Limb (tissue), 2 donors: ENCODE measurements around the gene VAT1.

ENCODE experiments used
- DNase-seq, 2 donors: peaks; one replicate each; pipeline ENCODE4 v3.0.0-alpha.2; 2016; ENCODE audit errors: extremely low spot score in 2 of 2

VAT1 gene

GRCh38 chr17:43027091-43028032, 5.2 kb upstream of the VAT1 start:
- no peak for DNase-seq

DNA sequence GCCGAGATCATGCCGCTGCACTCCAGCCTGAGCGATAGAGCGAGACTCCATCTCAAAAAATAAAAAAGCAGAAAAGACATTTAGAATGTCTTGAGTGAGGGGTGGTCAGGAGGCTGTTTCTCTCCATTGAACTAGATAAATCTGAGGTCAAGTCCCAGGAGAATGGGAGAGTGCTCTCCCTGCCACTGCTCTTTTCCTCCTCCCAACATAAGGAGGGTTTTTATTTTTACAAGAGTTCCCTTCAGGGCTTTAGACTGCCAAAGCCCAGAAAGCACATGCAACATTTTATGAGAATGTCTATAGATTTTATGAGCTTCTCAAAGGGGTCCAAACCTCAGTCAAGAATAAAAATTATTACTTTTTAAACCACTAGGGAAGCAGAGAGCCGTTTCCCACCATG, 4.4 kb upstream of the VAT1 start:
- no peak for DNase-seq

GRCh38 chr17:43025766-43026537, 3.8 kb upstream of the VAT1 start:
- DNase-seq: no peak

DNA sequence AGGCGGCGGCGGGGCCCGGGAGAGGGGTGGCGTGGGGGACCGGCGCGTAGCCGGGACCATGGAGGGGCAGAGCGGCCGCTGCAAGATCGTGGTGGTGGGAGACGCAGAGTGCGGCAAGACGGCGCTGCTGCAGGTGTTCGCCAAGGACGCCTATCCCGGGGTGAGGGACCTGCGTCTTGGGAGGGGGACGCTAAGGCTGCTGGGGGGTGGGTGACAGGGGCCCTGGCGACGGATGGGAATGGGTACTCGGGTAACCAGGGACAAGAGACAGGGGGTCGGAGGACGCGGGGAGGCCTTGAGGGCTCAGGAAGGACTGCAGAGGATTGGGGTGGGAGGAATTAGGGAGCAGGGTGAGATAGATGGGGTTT, 3.1 kb upstream of the VAT1 start:
- no peak for DNase-seq

DNA sequence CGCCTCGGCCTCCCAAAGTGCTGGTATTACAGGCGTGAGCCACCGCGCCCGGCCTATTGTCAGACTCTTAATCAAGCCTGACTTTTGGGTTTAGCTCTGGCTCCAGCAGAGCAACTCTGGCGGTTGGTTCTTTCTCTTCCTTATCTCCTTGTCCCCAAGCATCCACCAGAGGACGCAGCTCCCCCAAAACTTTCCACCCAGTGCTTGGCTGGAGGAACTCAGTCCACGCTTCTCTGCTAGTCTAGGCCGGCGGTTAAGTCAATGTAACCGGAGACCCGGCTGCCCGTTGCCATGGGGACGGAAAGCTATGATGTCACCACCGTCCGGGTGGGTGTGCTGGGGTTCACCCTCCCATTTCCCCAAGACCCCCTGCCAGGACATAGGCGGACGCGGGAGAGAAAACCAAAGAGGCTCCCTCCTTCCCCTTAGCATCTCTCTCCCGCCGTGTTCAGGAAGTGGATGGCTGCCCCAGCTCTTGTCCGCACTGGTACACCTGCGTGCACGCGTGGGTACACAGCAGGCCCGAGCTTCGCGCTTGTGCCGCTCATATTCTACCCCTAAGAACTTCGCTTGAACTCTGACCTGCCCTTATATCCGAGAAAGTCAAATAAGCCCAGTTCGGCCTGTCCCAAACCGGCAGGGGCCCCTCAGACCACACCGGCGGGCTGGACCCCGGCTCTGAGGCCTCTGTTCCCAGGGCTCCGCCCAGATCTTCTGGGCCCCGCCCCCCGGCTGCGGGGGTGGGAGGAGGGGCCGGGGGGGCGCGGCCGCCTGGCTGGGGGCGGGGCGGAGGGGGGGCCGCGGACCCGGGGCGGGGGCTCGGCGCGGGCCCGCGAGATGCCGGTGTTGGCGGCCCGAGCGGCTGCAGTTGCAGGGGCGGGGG, 2.5 kb upstream of the VAT1 start, which contains the start of gene RND2:
Gene RND2, plus strand, starts transcription at position 825 of the 883 bp plus-strand sequence. CDS start 117 bp downstream, outside the sequence.
- DNase-seq: peak; percentile 91 to 96

DNA sequence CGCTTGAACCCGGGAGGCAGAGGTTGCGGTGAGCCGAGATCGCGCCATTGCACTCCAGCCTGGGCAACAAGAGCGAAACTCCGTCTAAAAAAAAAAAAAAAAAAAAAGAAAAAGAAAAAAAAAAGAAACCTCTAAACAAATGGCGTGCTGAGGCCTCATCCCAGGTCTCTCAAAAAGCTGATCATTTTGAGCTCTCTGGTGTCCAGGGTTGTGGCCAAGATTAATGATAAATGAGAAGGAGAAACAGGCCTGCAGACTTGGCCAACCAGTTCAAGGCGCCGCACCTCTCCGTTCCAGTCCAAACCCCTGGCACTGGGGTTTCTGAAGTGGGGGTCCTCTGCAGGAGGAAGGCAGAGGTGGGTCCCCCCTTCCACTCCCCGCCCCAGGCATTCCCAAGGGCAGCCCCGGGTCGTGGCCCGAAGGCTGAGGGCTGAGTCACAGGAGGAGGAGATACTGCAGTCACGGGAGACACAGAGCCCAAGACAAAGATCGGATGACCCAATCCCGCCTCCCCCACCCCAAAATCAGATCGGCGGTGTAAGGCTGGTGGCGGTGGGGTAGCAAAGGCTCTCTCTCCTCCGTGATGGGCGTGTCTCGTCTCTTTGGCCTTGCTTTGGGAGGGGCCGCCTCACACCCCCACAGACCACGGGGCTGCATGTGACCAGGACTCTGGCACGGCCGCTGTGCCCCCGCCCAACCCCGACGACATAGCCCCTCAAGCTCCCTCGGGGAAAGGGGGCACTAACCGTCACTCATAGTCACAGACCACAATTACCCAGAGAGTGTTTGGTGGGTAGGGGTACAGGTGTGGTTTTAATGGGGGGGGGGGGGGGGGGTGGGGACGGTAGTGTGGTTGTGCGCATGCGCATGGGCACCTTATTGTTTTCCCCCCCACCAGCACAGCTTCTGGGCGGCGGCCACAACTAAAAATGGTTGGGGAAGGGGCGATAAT, 1.1 kb downstream of the VAT1 start:
- DNase-seq: peak in 1 of 2 donors; percentile 78

- no peak for DNase-seq
These were observed 2.1 kb downstream of the VAT1 start for GRCh38 chr17:43020030-43020621.

- DNase-seq: no peak
These were observed 2.8 kb downstream of the VAT1 start for GRCh38 chr17:43019418-43019817.

GRCh38 chr17:43018932-43019331, 3.3 kb downstream of the VAT1 start:
- no peak for DNase-seq

DNA sequence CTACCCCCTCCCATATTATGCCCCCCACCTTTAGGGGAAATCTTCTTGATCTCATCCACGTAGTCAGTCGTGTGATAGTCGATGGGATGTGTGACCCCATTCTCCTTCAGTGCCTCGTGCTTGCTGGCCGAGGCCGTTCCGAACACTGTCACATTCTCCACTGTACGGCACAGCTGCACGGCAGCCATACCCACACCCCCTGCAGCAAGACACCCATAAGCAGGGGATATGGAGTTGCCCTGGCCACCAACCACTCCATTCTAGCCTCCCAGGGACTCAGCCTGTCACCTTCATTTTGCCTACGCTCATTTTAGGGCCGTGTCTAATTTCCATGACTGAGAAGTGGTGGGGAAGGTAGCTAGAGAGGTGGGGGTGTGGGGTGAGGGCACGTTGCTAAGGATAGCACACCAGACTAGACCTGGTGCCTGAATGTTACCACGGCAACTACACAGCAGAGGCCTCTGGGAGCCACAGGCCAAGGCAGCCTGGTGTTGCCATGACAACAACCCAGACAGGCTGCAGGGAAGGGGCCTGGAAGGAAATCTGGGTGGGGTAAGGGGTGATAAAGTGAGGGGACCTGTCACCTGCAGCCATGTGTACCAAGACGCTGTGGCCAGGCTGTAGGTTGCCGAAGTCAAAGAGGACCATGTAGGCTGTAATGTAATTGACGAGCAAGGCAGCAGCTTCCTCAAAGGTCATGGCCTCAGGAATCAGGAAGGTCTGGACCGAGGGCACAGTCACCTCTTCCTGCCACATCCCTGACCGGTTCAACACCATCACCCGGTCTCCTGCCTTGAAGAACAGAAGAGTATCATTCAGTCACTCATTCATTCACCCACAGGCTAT, 4.0 kb downstream of the VAT1 start:
- DNase-seq: peak in 1 of 2 donors; percentile 46

GRCh38 chr17:43016216-43016615, 6.0 kb downstream of the VAT1 start:
- DNase-seq: no peak

- no peak for DNase-seq
These were observed 6.6 kb downstream of the VAT1 start for GRCh38 chr17:43015579-43015978.

- DNase-seq: no peak
These were observed 7.3 kb downstream of the VAT1 start for GRCh38 chr17:43014649-43015542.

- DNase-seq: no peak
These were observed 8.1 kb downstream of the VAT1 start for GRCh38 chr17:43014020-43014648.

- no peak for DNase-seq
These were observed 8.9 kb downstream of the VAT1 start for GRCh38 chr17:43013296-43013695.

- DNase-seq: no peak
These were observed 10.3 kb downstream of the VAT1 start for GRCh38 chr17:43011728-43012472.
